HG02763 (cell line): ENCODE data around the gene SPOCK2.

Experiments used
- ATAC-seq: cut with Tn5 transposase; IDR thresholded peaks from one replicate; pipeline ENCODE4 v1.9.1; 2021; ENCODE audit warnings: mild to moderate bottlenecking, moderate library complexity; ENCODE audit not compliant: unreplicated experiment

The SPOCK2 gene

GRCh38 chr10:72013202-72013945 lies 75.0 kb downstream of the SPOCK2 start:
- no peak for ATAC-seq

- ATAC-seq, result no peak
Observed at GRCh38 chr10:72012796-72013195, 75.6 kb downstream of the SPOCK2 start.

GRCh38 chr10:72011976-72012512 lies 76.3 kb downstream of the SPOCK2 start:
- ATAC-seq, result no peak

- no peak for ATAC-seq
Observed at GRCh38 chr10:72011468-72011867, 76.9 kb downstream of the SPOCK2 start.

- no peak for ATAC-seq
Observed at GRCh38 chr10:72011016-72011415, 77.3 kb downstream of the SPOCK2 start.

- no peak for ATAC-seq
Observed at GRCh38 chr10:72010234-72010973, 77.9 kb downstream of the SPOCK2 start.

GRCh38 chr10:72009425-72010081 lies 78.8 kb downstream of the SPOCK2 start:
- ATAC-seq, result no peak

GRCh38 chr10:72009051-72009424 lies 79.3 kb downstream of the SPOCK2 start:
- no peak for ATAC-seq
